Activated effector memory CD4-positive, alpha-beta T cell treated with anti-CD3 and anti-CD28 coated beads, Interleukin-2, amount 50 U/mL, for 16 hours (primary cell): ENCODE data around the gene ANKRD24.
A peak's percentile ranks its signal among the peaks of the same experiment; 100 is the strongest.
"Not testable (repeated sequence)": the region's sequence is repeated elsewhere in the genome, so short reads cannot be mapped to it uniquely, and the experiment has no call there.

Source experiments
- DNase-seq: peaks from one replicate; pipeline ENCODE4 v3.0.0-alpha.2; 2020

Gene ANKRD24

DNA sequence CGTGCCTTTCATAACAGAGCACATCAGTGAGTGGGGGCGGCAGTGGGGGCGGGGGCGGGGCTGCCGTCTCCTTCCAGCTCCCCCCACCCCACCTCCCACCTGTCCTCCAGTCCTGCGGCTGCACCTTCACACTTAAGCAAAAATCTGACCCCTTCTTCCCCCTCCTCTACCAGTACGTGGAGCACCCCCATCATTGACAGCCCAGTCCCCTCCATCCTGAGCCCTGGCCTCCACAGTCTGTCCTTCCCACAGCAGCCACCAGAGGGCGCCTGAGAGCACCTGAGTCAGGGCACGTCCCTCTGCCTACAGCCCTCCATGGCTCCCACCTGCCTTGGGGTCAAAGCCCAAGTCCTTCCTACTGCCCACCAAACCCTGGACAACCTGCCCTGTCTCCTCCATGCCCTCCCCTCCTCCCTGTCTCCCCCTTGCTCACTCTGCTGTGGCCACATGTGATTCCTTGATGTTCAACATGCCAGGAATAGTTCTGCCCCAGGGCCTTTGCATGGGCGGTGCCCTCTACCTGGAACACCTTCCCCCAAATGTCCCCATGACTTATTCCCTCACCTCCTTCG, 50.9 kb downstream of the ANKRD24 start:
- DNase-seq = peak; percentile 90

DNA sequence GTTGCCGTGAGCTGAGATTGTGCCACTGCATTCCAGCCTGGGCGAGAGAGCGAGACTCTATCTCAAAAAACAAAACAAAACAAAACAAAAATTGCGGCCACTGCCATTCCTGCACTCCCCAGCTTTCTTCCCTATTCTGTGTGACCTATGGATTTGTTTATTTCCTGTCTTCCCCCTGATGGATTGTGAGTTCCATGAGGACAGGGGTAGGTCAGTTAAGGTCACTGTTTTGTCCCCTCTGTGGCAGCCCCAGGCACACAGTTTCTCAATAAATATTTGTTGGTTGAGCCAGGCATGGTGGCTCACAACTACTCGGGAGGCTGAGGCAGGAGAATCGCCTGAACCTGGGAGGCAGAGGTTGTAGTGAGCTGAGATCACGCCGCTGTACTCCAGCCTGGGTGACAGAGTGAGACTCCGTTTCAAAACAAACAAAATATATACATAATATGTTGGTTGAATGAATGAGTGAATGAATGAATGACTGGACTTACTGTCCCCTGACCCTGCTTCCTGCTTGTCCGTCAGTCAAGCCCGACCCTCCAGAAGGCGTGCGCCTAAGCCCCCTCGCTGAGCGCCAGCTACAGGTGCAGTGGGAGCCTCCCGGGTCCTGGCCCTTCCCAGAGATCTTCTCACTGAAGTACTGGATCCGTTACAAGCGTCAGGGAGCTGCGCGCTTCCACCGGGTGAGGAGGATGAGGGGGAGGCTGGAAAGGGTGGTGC, 51.8 kb downstream of the ANKRD24 start:
- no peak for DNase-seq

DNA sequence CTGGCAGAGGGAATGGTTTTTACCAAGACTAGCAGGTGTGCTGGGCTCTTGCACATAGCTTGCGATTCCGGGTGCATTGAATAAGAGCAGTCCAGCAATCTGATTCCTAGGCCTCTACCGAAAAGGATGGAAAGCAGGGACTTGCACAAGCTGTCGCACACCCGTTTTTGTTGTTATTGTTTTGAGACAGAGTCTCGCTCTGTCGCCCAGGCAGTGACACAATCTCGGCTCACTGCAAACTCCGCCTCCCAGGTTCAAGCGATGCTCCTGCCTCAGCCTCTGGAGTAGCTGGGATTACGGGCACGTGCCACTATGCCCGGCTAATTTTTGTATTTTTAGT, 52.3 kb downstream of the ANKRD24 start:
- no peak for DNase-seq

DNA sequence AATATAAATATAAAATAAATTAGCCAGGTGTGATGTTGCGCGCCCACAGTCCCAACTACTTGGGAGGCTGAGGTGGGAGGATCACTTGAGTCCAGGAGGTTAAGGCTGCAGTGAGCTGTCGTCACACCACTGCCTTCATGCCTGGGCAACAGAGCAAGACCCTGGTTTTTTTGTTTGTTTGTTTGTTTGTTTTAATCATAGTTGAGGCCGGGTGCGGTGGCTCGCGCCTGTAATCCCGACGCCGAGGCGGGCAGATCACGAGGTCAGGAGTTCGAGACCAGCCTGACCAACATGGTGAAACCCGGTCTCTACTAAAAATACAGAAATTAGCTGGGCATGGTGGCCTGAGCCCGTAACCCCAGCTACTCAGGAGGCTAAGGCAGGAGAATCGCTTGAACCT, 55.0 kb downstream of the ANKRD24 start:
- DNase-seq = not testable (repeated sequence)

DNA sequence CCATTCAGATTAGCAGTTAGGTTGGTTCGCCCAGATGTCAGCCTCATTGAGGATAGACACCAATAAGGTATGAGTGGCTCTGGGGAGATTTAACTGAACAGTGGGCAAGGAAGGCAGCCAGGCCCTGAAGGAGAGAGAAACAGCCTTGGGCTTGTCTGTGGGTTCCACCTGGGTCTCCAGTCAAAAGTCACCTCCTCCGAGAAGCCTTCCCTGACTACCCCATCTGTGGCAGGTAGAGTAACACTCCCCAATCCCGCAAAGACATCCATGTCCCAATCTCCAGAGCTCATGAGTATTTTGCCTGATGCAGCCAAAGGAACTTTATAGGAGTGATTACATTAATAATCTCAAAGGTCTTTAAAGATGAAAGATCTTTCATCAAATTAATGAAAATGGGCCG, 56.3 kb downstream of the ANKRD24 start:
- no peak for DNase-seq

DNA sequence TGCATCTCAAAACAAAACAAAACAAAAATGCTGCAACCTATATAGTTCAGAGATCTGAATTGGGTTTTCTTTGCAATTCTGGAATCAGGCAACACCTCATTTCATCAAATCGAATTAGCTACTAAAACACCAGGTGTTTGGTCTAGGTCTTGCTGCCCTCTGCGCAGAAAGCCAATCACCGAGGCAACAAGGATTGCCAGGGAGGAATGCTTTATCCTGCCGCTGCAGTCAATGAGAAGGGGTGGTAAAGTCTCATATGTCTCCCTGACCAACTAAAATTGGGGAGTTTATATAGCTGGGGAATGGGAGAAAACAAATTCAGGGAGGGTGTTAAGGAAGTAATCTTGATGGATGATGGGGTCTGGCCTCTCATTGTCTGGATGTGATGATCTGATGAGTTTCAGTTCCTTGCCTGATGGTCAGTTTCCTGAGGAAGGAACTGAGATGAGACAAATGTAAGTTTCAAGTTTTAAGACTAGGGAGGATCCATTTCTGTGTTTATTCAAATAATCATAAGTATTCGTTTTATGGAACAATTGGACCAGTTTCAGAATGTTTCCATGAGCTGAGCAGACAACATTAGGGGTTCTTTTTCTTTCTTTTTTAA, 59.4 kb downstream of the ANKRD24 start:
- DNase-seq = no peak

DNA sequence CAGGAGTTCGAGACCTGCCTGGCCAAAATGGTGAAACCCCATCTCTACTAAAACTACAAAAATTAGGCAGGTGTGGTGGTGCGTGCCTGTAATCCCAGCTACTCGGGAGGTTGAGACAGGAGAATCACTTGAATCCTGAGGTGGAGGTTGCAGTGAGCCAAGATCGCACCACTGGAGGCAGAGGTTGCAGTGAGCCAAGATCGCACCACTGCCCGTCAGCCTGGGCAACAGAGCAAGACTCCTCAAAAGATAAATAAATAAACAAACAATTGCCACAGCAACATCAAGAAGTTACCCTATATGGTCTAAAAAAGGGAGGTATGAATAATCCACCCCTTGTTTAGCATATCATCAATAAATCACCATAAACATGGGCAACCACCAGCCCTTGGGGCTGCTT, 63.4 kb downstream of the ANKRD24 start:
- DNase-seq = not testable (repeated sequence)

DNA sequence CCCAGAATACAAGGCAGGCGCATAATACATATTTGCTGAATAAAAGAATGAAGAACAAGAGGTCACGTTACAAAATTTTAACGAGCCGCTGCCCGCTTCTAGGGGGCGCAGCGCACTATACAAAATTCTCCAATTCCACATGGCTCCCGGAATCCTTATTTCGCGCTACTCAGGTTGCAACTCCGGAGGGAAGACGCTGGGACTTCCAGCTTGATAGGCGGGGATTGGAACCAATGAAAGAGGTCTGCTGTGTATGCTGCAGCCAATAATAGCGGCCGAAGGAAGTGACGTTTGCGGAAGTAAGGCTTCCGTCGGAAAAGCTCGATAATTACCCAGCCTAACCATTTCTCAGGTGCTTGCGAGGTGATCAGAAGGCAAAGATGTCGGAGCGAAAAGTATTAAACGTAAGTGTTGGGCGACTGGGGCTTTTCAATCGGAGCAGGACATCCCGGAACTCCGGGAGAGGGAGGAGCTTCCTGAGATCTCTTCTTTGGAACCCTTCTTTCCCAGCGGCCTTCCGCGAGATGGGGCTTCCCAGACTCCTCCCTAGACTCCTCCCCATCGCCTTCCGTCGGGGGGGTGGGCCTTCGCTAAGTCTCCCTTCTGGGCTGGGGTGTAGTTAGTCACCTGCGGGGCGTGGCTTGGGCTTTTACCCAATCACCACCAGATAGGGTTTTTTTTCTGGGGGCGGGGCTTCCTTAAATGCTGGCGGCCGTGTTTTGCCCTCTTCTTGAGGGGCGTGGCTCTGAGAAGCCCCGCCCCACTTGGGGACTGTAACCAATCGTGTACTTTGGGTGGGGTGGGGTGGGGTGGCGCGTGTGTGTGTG, 64.5 kb downstream of the ANKRD24 start, which contains the start of gene YJU2:
TSS of gene YJU2 (plus strand) at position 314 of the 827 bp plus-strand sequence. CDS start at position 381, 67 bp downstream.
- peak; percentile 99 for DNase-seq

DNA sequence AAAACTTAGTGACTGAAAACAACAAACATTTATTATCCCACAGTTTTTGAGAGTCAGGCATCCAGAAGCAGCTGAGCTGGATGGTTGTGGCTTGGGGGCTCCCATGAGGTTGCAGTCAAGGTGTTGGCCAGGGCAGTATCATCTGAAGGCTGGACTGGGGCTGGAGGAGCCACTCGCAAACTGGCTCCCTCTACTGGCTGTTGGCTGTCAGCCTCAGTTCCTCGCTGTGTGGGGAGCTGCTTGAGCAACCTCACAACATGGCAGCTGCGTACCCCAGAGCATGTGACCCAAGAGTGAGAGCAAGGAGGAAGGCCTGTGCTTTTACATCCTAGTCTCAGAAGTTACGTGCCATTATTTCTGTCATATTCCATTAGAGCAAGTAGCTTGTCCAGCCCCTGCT, 74.1 kb downstream of the ANKRD24 start:
- DNase-seq = no peak

DNA sequence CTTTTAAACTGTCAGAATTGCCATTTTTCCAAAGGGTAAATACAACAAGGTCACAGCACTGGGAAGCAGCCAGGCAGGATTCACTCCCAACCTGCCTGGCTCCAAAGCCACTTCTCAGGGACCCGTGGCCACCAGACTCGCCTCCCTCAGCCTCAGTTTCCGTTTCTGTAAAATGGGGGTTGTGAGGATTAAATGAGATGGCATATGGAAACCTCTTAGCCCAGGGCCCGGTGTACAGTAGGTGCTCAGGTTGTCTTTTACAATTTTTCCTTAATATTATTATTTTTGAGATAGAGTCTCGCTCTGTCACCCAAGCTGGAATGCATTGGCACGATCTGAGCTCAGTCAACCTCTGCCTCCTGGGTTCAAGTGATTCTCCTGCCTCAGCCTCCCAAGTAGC, 74.5 kb downstream of the ANKRD24 start:
- no peak for DNase-seq

DNA sequence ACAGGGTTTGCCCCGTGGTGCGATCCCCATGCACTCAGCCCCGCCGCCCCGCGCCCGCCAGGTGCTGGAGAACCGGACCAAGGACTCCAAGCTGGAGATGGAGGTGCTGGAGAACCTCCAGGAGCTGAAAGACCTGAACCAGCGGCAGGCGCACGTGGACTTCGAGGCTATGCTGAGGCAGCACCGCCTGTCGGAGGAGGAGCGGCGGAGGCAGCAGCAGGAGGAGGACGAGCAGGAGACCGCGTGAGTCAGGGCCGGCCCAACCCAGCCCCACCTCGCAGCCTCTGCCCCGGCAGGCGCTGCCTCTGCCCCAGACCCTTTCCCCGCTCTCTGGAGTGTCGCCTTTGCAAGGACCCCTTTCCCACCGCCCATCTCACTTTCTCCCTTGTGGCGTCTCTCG, 75.7 kb downstream of the ANKRD24 start:
- no peak for DNase-seq

DNA sequence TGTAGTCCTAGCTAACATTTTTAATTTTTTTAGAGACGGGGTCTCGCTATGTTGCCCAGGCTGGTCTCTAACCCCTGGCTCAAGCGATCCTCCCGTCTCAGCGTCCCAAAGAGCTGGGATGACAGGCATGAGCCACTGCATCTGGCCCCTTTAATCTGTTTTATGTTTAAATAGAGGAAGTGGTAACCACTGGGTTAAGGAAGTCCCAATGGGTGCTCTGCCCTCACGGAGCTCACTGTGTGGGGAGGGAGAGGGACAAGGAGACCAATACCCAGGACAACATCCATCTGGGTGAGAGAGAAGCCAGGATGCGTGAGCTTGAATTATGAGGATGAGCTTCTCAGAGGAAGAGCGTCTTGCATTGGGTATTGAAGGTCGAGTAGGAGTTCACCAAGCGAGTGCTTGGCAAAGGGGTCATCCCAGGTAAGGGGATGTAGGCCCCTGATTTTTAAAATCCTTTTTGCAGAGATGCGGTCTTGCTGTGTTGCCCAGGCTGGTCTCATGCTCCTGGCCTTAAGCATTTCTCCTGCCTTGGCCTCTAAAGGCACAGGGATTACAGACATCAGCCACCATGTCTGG, 78.2 kb downstream of the ANKRD24 start:
- no peak for DNase-seq

DNA sequence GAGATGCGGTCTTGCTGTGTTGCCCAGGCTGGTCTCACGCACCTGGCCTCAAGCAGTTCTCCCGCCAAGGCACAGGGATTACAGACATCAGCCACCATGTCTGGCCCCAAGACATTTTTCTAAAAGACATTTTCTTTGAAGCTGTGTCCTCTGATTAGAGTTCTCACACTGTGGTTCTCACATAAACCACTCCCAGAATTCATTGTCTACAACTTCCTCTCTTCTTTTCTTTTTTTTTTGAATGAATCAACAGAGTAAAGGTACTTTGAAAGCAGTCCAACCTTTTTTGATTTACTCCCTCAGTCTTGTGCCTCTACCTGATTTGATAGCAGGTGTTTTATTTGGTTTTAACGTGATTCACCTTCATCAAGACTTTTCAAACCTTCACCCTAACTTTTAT, 82.3 kb downstream of the ANKRD24 start:
- no peak for DNase-seq

DNA sequence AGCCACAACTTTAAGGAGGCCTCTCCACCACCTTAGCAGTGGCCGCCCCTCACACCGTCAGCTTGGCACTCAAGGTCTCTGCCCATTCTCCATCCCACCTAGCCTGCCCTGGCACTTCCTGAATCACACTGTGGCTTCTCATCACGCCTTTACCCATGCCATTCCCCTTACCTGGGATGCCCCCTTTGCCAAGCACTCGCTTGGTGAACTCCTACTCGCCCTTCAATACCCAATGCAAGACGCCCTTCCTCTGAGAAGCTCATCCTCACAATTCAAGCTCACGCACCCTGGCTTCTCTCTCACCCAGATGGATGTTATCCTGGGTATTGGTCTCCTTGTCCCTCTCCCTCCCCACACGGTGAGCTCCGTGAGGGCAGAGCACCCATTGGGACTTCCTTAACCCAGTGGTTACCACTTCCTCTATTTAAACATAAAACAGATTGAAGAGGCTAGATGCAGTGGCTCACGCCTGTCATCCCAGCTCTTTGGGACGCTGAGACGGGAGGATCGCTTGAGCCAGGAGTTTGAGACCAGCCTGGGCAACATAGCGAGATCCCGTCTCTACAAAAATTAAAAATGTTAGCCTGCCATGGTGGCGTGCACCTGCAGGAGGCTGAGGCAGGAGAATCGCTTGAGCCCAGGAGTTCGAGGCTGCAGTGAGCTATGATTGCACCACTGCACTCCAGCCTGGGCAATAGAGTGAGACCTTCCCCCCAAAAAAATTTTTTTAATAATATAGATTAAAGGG, 83.9 kb downstream of the ANKRD24 start:
- DNase-seq = no peak

DNA sequence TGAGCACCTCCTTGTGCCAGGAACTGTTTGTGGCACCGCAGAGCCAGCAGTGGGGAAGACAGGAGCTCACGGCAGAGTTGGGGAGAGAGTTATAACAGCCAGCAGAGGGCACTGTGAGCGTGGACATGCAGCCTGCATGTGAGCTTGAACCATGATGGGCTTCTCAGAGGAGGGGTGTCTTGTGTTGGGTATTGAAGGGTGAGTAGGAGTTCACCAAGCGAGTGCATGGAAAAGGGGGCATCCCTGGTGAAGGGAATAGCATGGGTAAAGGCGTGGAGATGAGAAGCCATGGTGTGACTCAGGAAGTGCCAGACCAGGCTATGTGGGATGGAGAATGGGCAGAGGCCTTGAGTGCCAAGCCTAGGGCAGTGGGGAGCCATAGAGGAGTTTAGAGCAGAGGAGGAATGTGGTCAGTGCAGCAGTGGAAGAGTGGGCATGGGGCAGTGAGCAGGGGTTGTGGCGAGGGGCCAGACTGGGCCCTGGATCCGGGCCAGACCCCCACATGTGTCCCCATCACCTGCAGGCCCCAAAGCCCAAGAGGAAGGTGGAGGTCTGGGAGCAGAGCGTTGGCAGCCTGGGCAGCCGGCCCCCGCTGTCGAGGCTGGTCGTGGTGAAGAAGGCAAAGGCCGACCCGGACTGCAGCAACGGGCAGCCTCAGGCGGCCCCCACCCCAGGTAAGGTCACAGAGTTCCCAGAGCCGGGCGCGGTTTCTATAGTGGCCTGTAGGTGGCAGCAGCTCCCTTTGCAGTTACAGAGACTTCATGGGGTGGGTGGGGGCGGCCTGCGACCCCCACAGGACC, 84.8 kb downstream of the ANKRD24 start:
- DNase-seq = peak; percentile 86

DNA sequence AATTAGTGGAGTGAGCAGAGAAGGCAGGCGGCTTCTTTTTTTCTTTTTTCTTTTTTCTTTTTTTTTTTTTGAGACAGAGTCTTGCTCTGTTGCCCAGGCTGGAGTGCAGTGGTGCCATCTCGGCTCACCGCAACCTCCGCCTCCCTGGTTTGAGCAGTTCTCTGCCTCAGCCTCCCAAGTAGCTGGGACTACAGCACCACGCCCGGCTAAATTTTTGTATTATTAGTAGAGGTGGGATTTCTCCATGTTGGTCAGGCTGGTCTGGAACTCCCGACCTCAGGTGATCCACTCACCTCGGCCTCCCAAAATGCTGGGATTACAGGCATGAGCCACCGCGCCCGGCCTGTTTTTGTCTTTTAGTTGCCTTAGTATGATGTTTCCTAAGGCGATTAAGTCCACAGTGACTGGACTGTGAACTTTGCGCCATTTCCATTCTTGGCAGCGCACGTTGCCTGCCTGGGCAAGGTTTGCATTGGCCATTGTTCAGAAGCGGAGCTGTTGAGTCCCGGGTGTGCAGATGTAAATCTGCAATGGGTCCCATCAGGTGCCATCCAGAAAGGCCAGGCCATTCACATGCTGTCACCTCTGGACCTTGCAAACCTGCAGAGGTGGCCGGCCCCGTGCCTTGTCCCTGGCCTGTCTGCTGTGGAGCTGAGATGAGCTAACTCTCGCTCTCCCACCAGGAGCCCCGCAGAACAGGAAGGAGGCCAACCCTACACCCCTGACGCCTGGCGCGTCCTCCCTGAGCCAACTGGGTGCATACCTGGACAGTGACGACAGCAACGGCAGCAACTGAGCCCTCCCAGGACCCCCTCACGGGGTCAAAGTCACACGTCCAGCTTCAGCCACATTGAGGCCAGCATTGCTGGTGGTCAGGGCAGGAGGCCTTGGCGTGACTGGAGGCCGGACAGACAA, 85.7 kb downstream of the ANKRD24 start:
- DNase-seq = no peak

DNA sequence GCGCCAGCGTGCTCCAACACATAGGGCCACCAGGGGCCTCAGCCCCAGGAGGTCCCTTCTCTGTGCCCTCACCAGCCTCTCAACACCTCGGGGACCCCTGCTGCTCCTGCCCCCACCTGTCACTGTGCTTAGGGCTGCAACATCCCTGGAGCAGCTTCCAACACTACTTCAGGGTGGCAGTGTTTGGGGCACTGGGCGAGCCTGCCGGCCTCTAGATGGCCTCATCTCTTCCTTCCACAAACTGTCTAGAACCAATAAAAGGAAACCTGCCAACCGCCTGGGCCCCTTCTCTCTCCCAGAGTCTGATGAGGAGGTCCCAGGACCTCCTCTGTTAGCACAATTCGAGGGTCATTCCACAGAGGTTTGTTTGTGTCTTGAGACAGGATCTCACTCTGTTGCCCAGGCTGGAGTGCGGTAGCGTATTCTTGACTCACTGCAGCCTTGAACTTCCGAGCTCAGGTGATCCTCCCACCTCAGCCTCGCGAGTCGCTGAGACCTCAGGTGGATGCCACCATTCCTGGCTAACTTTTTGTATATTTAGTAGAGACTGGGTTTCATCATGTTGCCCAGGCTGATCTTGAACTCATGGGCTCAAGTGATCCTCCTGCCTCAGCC, 86.4 kb downstream of the ANKRD24 start:
- no peak for DNase-seq

DNA sequence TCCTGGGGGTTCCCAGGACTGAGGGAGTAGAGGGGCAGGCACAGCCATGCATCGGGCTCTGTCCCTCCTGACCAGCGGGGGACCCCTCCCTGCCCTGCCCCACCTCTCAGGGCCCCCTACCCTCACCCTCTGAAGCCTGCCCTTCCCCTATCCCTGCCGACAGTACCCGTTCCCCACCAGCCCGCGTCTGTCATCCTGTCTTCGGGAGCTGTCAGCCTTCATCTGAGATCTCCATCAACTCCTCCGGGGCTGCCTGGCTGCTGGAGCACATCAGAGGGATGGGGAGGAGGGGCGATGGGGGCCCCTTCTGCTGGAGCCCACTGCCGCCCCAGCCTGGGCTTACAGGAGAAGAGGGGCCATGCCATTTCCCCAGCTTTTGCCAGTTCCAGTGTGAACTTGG, 90.4 kb downstream of the ANKRD24 start:
- DNase-seq = no peak

DNA sequence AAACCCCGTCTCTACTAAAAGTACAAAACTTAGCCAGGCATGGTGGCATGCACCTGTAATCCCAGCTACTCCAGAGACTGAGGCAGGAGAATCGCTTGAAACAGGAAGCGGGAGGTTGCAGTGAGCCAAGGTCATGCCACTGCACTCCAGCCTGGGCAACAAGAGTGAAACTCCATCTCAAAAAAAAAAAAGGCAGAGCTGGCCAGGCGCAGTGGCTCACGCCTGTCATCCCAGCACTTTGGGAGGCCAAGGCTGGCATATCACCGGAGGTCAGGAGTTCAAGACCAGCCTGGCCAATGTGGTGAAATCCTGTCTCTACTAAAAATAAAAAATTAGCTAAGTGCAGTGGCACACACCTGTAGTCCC, 91.8 kb downstream of the ANKRD24 start:
- not testable (repeated sequence) for DNase-seq
